ENCODE results near the gene ALG2. TPM values are rescaled to one million over a fixed set of nuclear protein-coding genes. Genes with fewer than 3 reads are reported as not detected.

ALG2 gene
- total RNA-seq, 1 experiment from 2014 or later: 39.8 TPM

GRCh38 chr9:99189186-99189585 lies 32.6 kb downstream of the ALG2 start:
- DNase-seq: no peak
- intact Hi-C loops (cut with micrococcal nuclease; ENCODE audit: unreplicated experiment): loop anchor here (10.0 kb wide), 1 partner anchor 1406 kb away; no protein-coding TSS in a partner anchor
- POLR2A ChIA-PET: no interaction called here

GRCh38 chr9:99187311-99187710 lies 34.4 kb downstream of the ALG2 start:
- Histone ChIP-seq H3K4me3 (ENCODE audit: low read depth, low read length) (no peak overlapping the region), H3K4me1 (no peaks in the 10 kb centered on the region), H3K36me3 (ENCODE audit: control insufficient read depth, insufficient read depth, low read length) (no peaks in the 10 kb centered on the region), H3K9me3 (no peaks in the 10 kb centered on the region), H3K27me3 (replicated peaks; ENCODE audit: control insufficient read depth, insufficient read depth, low read length) (no peaks in the 10 kb centered on the region)
- no peak overlapping the region for H3K4me3 Mint-ChIP-seq (ENCODE audit: unreplicated experiment)
- no peak for TF ChIP-seq CTCF (IDR thresholded peaks at IDR 0.05; ENCODE audit: insufficient read depth in 1 of 2, low read depth in 1 of 2, low read length in 1 of 2, severe bottlenecking in 1 of 2, unreplicated experiment in 1 of 2)
- H3K36me3 Mint-ChIP-seq (ENCODE audit: insufficient read depth, unreplicated experiment): no peaks in the 10 kb centered on the region
- no TSS peak for BruUV-seq (replicated peaks)
- H3K9me3 Mint-ChIP-seq (ENCODE audit: unreplicated experiment): no peaks in the 10 kb centered on the region
- peaks cover 18% of the 10 kb centered on the region for H3K27me3 Mint-ChIP-seq (ENCODE audit: insufficient read depth, unreplicated experiment)
- no peaks in the 10 kb centered on the region for H3K4me1 Mint-ChIP-seq (ENCODE audit: low read depth, unreplicated experiment)
- no peak for DNase-seq
- ChIA-PET CTCF (no interaction called here), POLR2A (no interaction called here)
- H3K27ac Mint-ChIP-seq (ENCODE audit: unreplicated experiment): no peak overlapping the region
- intact Hi-C loops (cut with micrococcal nuclease; ENCODE audit: unreplicated experiment): loop anchor here (10.0 kb wide), 1 partner anchor 1407 kb away; no protein-coding TSS in a partner anchor

More at GRCh38 chr9:99189186-99189585, 32.6 kb downstream of the ALG2 start:
- no peak overlapping the region for H3K4me3 Mint-ChIP-seq (ENCODE audit: unreplicated experiment)
- no peak for TF ChIP-seq CTCF (IDR thresholded peaks at IDR 0.05; ENCODE audit: insufficient read depth in 1 of 2, low read depth in 1 of 2, low read length in 1 of 2, severe bottlenecking in 1 of 2, unreplicated experiment in 1 of 2)
- no TSS peak for BruUV-seq (replicated peaks)
- no peaks in the 10 kb centered on the region for H3K36me3 Mint-ChIP-seq (ENCODE audit: insufficient read depth, unreplicated experiment)
- peaks cover 23% of the 10 kb centered on the region for H3K27me3 Mint-ChIP-seq (ENCODE audit: insufficient read depth, unreplicated experiment)
- no peaks in the 10 kb centered on the region for H3K9me3 Mint-ChIP-seq (ENCODE audit: unreplicated experiment)
- no peaks in the 10 kb centered on the region for H3K4me1 Mint-ChIP-seq (ENCODE audit: low read depth, unreplicated experiment)
- CTCF ChIA-PET: interaction anchor here (1.0 kb wide), 1 partner anchor 33 kb away, joined by 3 read pairs; the partner anchor contains the start of genes ALG2 and SEC61B
- Histone ChIP-seq H3K9me3 (no peaks in the 10 kb centered on the region), H3K4me3 (ENCODE audit: low read depth, low read length) (no peak overlapping the region), H3K27me3 (replicated peaks; ENCODE audit: control insufficient read depth, insufficient read depth, low read length) (no peaks in the 10 kb centered on the region), H3K36me3 (ENCODE audit: control insufficient read depth, insufficient read depth, low read length) (no peaks in the 10 kb centered on the region), H3K4me1 (no peaks in the 10 kb centered on the region)
- H3K27ac Mint-ChIP-seq (ENCODE audit: unreplicated experiment): no peak overlapping the region

DNA sequence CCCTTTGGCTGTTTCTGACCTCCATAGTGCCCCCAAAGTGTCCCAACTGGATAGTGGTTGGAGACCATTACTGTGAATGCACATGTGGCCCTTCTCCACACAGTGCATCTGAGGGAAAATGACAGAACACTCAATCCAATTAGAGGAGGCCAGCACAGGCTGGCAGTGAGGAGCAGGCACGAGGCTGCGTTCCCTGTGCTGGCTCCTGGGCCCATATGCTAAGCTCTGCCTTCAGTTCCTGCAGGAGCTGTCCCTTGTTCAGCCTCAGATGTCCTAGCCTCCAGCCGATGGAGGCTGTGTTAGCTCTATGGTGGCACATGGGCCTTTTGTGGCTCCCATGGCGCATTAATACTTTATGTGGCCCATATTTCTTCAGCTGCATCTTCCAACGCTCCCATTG lies 35.8 kb downstream of the ALG2 start:
- Histone ChIP-seq H3K9me3 (no peaks in the 10 kb centered on the region), H3K36me3 (ENCODE audit: control insufficient read depth, insufficient read depth, low read length) (no peaks in the 10 kb centered on the region), H3K27me3 (replicated peaks; ENCODE audit: control insufficient read depth, insufficient read depth, low read length) (no peaks in the 10 kb centered on the region), H3K4me3 (ENCODE audit: low read depth, low read length) (no peak overlapping the region), H3K4me1 (peaks cover 1% of the 10 kb centered on the region; the same call in 1 of the 2 replicates)
- POLR2A ChIA-PET: no interaction called here
- no peak overlapping the region for H3K27ac Mint-ChIP-seq (ENCODE audit: unreplicated experiment)
- CTCF ChIA-PET: no interaction called here
- BruUV-seq (replicated peaks): no TSS peak
- TF ChIP-seq CTCF (IDR thresholded peaks at IDR 0.05; ENCODE audit: insufficient read depth in 1 of 2, low read depth in 1 of 2, low read length in 1 of 2, severe bottlenecking in 1 of 2, unreplicated experiment in 1 of 2): no peak
- H3K9me3 Mint-ChIP-seq (ENCODE audit: unreplicated experiment): no peaks in the 10 kb centered on the region
- H3K4me3 Mint-ChIP-seq (ENCODE audit: unreplicated experiment): no peak overlapping the region
- no peak for DNase-seq
- intact Hi-C loops (cut with micrococcal nuclease; ENCODE audit: unreplicated experiment): loop anchor here (10.0 kb wide), 1 partner anchor 1409 kb away; no protein-coding TSS in a partner anchor
- H3K27me3 Mint-ChIP-seq (ENCODE audit: insufficient read depth, unreplicated experiment): peaks cover 16% of the 10 kb centered on the region
- no peaks in the 10 kb centered on the region for H3K36me3 Mint-ChIP-seq (ENCODE audit: insufficient read depth, unreplicated experiment)
- no peaks in the 10 kb centered on the region for H3K4me1 Mint-ChIP-seq (ENCODE audit: low read depth, unreplicated experiment)
